Transverse colon (tissue), 4 donors: ENCODE data around the gene PDXDC1. TPM values are rescaled to one million over a fixed set of nuclear protein-coding genes. Genes with fewer than 3 reads are reported as not detected.
A peak's percentile ranks its signal among the peaks of the same experiment; 100 is the strongest.
"Not testable (repeated sequence)": the region's sequence is repeated elsewhere in the genome, so short reads cannot be mapped to it uniquely, and the experiment has no call there.

Experiments
- DNase-seq: peaks from one replicate; pipeline ENCODE4 v3.0.0-alpha.2; 2019
- H3K27ac ChIP-seq, 4 donors: fragments of 200-600 bp; sonication (generic); 2 replicates each; pipeline ENCODE4 v1.5.1; 2016 to 2018; ENCODE audit warnings: inconsistent platforms in 4 of 4
- H3K27me3 ChIP-seq: fragments of 200-600 bp; sonication (generic); 2 replicates; pipeline ENCODE4 v1.5.1; 2017; ENCODE audit warnings: inconsistent platforms
- H3K36me3 ChIP-seq, 4 donors: fragments of 200-600 bp; sonication (generic); 2 replicates each; pipeline ENCODE4 v1.5.1; 2017 to 2019; ENCODE audit warnings: inconsistent platforms in 4 of 4
- H3K4me1 ChIP-seq, 4 donors: fragments of 200-600 bp; sonication (generic); 2 replicates each; pipeline ENCODE4 v1.5.1; 2017 to 2020; ENCODE audit warnings: inconsistent platforms in 4 of 4
- H3K4me3 ChIP-seq, 4 donors: fragments of 200-600 bp; sonication (generic); 1 replicate in 1 of 4; 2 replicates in 3 of 4; pipeline versions ENCODE4 v1.5.1 to v1.6.1; 2017 to 2019; ENCODE audit warnings: inconsistent platforms in 4 of 4
- H3K9me3 ChIP-seq, 2 donors: fragments of 200-600 bp; sonication (generic); 2 replicates each; pipeline ENCODE4 v1.5.1; 2017 to 2019; ENCODE audit warnings: inconsistent platforms in 2 of 2
- WGBS, 2 donors: methylation state at CpG; one replicate each; pipeline ENCODE4 v1.1.5; 2018; ENCODE audit warnings: low coverage in 1 of 2; 5-methylcytosine and 5-hydroxymethylcytosine counted together
- in situ Hi-C, 4 donors: fragments of 200-750 bp; cut with MboI; loops; one replicate each; pipeline versions ENCODE4 v1.15.0 to v1.15.1; 2017; ENCODE audit warnings: low sequenced_read_pairs in 3 of 4, low pct_ligation_motif_present in 1 of 4, low pct_unique_long_range_greater_than_20kb in 1 of 4
- intact Hi-C: fragments of 100-400 bp; cut with DNase I; formaldehyde crosslinking; loops from one replicate; pipeline ENCODE4 v1.15.1; 2023; ENCODE audit warnings: low total_unique reads
- total RNA-seq, 4 donors: library from RNA; depleted of rRNA; stranded (reverse); fragments of >200 nt; gene quantifications; one replicate each; pipeline ENCODE4 v1.1.0, GENCODE V29; 2016
- TF ChIP-seq, protein P1 (sequence below), 5 experiments: fragments of 200-600 bp in 3 of 5; fragments of 450-650 bp in 2 of 5; sonication (generic) in 3 of 5; IDR thresholded peaks; 1 replicate in 2 of 5; 2 replicates in 3 of 5; pipeline ENCODE4 v1.5.1; 2016 to 2017; ENCODE audit warnings: antibody characterized with exemption in 5 of 5, inconsistent platforms in 3 of 5, mild to moderate bottlenecking in 2 of 5, moderate library complexity in 1 of 5

PDXDC1 gene
- total RNA-seq, 4 donors from 2014 or later, result 95.8 to 162 (median 133) TPM

DNA sequence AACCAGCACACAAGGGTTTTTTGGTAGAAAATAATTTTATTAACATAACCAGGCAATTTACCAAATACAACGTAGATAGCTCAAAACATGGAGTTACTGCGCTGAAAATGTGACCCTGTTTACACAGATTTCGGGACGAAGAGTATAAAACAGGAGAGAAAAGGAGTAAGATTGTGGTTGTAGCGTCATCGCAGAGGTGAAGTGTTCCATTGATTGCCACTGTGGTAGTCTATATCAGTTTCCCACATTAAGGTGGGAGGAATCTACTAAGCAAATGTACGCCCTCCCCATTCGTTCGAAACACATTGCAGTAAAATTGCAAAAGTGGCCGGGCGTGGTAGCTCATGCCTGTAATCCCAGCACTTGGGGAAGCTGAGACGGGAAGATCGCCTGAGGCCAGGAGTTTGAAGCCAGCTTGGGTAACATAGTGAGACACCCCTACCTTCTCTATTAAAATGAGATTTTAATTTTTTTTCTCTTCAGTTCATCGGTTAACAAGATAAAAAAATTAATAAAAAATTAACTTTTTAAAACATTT, 972 bp upstream of the PDXDC1 start:
- Histone ChIP-seq H3K4me3 (peak overlapping the region in 3 of 4 donors; percentile 83 to 91 (median 88)), H3K4me1 (peaks cover 3 to 32% (median 13%) of the 10 kb centered on the region in 4 donors), H3K27ac (peak overlapping the region; percentile 90 to 98 (median 94))
- H3K27me3 ChIP-seq, H3K36me3 ChIP-seq, intact Hi-C loops, H3K9me3 ChIP-seq, in situ Hi-C loops: not testable (repeated sequence)
- DNase-seq, result peak; percentile 40
- WGBS, 2 donors, result 36 to 49% methylated on average over 3 to 14 of the region's 14 CpGs

DNA sequence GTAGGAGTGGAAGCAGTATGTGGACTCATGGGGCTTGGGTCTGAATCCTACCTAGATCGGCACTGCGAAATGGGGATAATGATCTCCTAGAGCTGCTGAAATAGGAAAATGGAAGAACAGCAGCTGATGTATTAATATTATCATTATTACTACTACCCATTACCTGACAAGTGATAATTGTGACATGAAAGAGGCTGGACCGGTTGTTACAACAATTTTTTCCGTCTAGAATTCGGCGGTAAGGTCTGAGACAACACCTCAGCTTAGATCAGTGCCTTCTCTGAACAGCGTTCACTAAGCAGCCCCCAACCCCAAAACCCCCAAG, 533 bp upstream of the PDXDC1 start:
- DNase-seq, result not testable (repeated sequence)

DNA sequence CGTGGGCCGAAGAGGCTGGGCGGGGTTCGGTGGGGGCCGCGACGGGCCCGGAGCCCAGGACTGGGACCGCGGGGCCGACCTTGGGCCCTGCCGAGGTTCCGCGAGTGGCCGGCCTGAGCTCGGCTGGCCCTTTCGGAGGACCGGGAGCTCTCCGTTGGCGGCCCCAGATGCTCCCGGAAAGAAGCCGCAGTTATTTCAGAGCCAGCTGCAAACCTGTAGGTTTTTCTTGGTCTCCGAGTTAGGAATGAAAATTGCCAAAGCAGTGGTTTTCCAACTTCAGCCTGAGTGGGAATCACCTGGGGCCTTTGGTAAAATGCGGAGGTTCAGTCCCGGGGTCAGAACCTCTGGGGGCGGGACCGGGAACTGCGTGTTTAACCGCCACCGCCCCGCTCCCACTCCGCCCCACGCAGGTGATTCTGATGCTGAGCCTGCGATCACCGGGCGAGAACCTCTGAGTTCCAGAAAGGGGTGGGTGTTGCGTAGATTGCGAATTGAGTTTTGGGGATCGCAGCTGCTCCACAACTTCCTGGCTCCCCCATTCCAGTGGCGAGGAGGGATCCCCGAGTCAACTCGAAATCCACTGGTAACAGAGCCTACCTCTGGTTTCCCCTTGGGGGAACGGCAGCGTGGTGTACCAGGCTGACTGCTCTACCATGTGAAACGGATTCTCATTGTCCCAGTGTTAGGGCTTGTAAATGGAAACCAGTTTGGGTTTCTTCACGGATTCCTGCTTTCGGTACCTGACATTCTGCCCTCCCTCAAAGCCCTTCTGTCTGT, 780 bp downstream of the PDXDC1 start:
- H3K36me3 ChIP-seq, in situ Hi-C loops, H3K27me3 ChIP-seq, intact Hi-C loops, H3K9me3 ChIP-seq: not testable (repeated sequence)
- Histone ChIP-seq H3K4me3 (peak overlapping the region; percentile 56 to 91 (median 86)), H3K27ac (peak overlapping the region; percentile 90 to 98 (median 94)), H3K4me1 (peaks cover 9 to 49% (median 21%) of the 10 kb centered on the region in 4 donors)
- WGBS, 2 donors, result 3 to 5% methylated on average over 12 to 28 of the region's 47 CpGs
- TF ChIP-seq, protein P1, sequence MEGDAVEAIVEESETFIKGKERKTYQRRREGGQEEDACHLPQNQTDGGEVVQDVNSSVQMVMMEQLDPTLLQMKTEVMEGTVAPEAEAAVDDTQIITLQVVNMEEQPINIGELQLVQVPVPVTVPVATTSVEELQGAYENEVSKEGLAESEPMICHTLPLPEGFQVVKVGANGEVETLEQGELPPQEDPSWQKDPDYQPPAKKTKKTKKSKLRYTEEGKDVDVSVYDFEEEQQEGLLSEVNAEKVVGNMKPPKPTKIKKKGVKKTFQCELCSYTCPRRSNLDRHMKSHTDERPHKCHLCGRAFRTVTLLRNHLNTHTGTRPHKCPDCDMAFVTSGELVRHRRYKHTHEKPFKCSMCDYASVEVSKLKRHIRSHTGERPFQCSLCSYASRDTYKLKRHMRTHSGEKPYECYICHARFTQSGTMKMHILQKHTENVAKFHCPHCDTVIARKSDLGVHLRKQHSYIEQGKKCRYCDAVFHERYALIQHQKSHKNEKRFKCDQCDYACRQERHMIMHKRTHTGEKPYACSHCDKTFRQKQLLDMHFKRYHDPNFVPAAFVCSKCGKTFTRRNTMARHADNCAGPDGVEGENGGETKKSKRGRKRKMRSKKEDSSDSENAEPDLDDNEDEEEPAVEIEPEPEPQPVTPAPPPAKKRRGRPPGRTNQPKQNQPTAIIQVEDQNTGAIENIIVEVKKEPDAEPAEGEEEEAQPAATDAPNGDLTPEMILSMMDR (IDR thresholded peaks at IDR 0.05), result peak in 4 of 5 experiments; percentile 26 to 63 (median 41)
- peak; percentile 54 for DNase-seq

More for the DNA sequence above, 533 bp upstream of the PDXDC1 start:
- in situ Hi-C loops, H3K36me3 ChIP-seq, H3K27me3 ChIP-seq, H3K9me3 ChIP-seq, intact Hi-C loops: not testable (repeated sequence)
- WGBS, 2 donors, result 3 to 7% methylated on average over 6 to 7 of the region's 7 CpGs
- Histone ChIP-seq H3K27ac (peak overlapping the region; percentile 90 to 98 (median 94)), H3K4me3 (peak overlapping the region; percentile 56 to 91 (median 86)), H3K4me1 (peaks cover 7 to 37% (median 16%) of the 10 kb centered on the region in 4 donors)

DNA sequence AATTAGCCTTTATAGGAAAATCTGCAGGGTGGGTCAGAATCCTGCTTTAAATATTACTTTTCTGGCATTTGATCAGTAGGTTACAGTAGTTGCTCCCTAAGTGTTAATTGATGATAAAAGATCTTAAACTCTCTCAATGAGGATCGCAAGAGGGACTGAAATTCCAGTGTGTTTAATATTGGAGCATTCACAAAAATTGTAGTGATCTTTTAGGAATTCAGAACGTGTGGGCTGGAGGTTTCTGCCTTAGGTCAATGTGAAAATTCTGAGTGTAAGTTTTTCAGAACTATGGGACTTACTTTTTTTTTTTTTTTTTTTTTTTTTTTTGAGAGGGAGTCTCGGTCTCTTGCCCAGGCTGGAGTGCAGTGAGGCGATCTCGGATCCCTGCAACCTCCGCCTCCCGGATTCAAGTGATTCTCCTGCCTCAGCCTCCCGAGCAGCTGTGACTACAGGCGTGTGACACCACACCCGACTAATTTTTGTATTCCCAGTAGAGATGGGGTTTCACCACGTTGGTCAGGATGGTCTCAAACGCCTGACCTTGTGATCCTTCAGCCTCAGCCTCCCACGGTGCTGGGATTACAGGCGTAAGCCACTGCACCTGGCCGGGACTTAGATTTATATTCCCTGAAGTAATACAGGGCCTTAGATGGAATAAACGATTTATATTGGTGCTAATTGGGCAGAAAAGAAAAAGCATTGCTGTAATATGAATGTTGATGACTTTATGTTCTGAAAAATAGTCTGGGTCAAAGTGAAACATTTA, 2.3 kb downstream of the PDXDC1 start:
- Histone ChIP-seq H3K4me1 (peaks cover 9 to 64% (median 30%) of the 10 kb centered on the region in 4 donors), H3K27ac (peak overlapping the region in 2 of 4 donors; percentile 94 to 98)
- H3K4me3 ChIP-seq, intact Hi-C loops, DNase-seq, in situ Hi-C loops, H3K36me3 ChIP-seq, H3K9me3 ChIP-seq, H3K27me3 ChIP-seq: not testable (repeated sequence)
- WGBS, 2 donors, result 58 to 62% methylated on average over 9 to 13 of the region's 16 CpGs

DNA sequence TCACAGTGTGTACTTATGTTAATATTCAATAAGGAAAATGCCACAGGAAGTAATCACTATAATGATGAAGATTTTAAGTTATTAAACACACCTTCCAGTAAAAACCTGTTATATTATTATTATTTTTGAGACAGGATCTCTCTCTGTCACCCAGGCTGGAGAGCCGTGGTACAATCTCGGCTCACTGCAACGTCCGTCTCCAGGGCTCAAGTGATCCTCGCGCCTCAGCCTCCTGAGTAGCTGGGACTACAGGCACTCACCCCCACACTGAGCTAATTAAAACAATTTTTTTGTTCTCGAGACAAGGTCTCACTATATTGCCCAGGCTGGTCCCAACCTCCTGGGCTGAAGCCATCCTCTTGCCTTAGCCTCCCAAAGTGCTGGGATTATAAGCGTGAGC, 3.5 kb downstream of the PDXDC1 start:
- in situ Hi-C loops, H3K9me3 ChIP-seq, DNase-seq, H3K36me3 ChIP-seq, H3K27me3 ChIP-seq, intact Hi-C loops, H3K4me3 ChIP-seq: not testable (repeated sequence)
- peak overlapping the region; percentile 44 to 82 (median 76) for H3K27ac ChIP-seq
- WGBS, 2 donors, result 78 to 83% methylated on average over 8 of the region's 8 CpGs
- peaks cover 9 to 74% (median 33%) of the 10 kb centered on the region in 4 donors for H3K4me1 ChIP-seq

DNA sequence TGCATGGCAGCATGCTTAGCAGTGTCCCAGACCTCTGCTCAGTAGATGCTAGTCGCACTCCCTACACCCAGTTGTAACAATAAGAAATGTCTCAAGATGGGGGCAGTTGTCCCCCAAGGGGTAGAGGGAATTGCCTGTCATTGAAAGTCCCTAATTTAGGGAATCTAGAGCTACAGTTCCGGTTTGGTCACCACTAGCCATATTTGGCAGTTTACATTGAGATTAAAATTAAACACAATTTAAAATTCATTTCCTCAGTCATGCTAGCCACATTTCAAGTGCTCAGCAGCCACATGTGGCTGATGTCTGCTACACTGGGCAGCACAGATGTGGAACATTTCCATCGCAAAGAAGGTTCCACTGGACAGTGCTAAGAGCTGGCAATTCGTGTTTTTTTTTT, 4.1 kb downstream of the PDXDC1 start:
- Histone ChIP-seq H3K4me1 (peaks cover 9 to 73% (median 33%) of the 10 kb centered on the region in 4 donors), H3K27ac (peak overlapping the region; percentile 44 to 82 (median 76))
- in situ Hi-C loops, DNase-seq, H3K36me3 ChIP-seq, H3K4me3 ChIP-seq, H3K9me3 ChIP-seq, intact Hi-C loops, H3K27me3 ChIP-seq: not testable (repeated sequence)
- 50 to 62% methylated on average over 1 to 4 of the region's 4 CpGs for WGBS, 2 donors

DNA sequence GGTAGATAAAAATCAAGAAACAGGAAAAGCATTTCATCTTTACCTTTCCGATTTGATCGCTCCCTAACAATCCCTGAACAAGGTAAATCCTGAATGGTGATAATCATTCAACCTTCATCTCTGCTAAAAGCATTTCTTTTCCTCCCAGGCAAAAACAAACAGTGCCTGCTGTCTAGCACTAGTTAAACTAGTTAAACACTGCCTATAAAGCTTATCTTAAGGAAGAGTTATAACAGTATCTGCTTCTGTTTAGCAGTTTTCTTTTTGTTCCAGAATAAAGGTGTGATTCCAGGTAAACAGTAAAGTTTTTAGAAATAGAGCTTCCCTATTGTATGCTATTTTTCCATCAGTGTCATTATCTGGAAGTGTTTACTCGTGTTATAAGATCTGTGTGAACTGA, 6.4 kb downstream of the PDXDC1 start:
- peak overlapping the region in 1 of 4 donors; percentile 5 for H3K4me3 ChIP-seq
- WGBS, 2 donors, result 46 to 56% methylated on average over 3 of the region's 3 CpGs
- peaks cover 5 to 63% (median 33%) of the 10 kb centered on the region in 4 donors for H3K4me1 ChIP-seq
- DNase-seq, H3K36me3 ChIP-seq, intact Hi-C loops, in situ Hi-C loops, H3K9me3 ChIP-seq, H3K27me3 ChIP-seq: not testable (repeated sequence)
- H3K27ac ChIP-seq, result peak overlapping the region; percentile 44 to 82 (median 76)

DNA sequence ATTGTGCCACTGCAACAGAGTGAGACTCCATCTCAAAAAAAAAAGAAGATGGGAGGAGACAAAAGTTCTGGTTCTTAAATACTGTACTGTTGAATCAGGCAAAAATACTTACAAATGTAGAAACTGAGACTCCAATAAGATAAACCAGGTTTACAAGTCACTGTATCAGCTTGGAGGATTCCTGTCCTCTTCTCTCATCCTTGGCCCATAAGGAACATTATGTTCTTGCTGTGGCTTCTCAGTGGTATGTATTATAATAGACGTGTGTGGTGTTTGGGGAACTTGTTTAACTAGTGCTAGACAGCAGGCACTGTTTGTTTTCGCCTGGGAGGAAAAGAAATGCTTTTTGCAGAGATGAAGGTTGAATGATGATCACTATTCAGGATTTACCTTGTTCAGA, 7.7 kb downstream of the PDXDC1 start:
- Histone ChIP-seq H3K4me1 (peaks cover 5 to 50% (median 28%) of the 10 kb centered on the region in 4 donors), H3K27ac (peak overlapping the region; percentile 44 to 82 (median 76))
- DNase-seq, H3K9me3 ChIP-seq, H3K4me3 ChIP-seq, intact Hi-C loops, H3K36me3 ChIP-seq, H3K27me3 ChIP-seq, in situ Hi-C loops: not testable (repeated sequence)
- 25% methylated on average over 2 of the region's 2 CpGs; no CpG with 5 or more reads in 1 of the 2 donors for WGBS, 2 donors

DNA sequence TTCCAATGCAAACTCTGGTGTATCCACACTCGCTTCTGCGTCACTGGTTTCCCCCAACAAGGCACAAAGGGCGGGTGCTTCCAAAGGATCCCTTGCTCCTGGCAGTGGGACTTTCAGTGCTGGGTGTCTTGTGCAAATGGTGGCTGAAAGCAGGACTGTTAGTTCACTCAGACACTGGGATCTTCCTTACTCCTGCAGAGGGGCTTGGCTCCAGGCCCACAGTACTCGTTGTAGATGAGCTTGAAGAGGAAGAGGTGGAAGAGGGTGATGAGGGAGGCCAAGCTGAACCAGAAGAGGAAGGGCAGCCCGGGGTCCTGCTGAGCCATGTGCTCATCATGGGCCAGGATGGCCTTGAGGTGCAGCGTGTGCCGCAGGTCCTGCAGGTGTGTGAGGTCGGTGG, 13.3 kb downstream of the PDXDC1 start:
- in situ Hi-C loops, H3K9me3 ChIP-seq, H3K27ac ChIP-seq, intact Hi-C loops, H3K4me3 ChIP-seq, H3K27me3 ChIP-seq, H3K4me1 ChIP-seq, DNase-seq, H3K36me3 ChIP-seq: not testable (repeated sequence)
- 80 to 93% methylated on average over 5 to 8 of the region's 8 CpGs for WGBS, 2 donors
